Left ventricle myocardium inferior (tissue), 1 donor: ENCODE data around the gene MMD2. TPM values are rescaled to one million over a fixed set of nuclear protein-coding genes. Genes with fewer than 3 reads are reported as not detected.

Experiments
- DNase-seq: peaks from one replicate; pipeline ENCODE4 v3.0.0-alpha.2; 2020
- H3K27ac ChIP-seq: fragments of 200-600 bp; replicated peaks from 2 replicates; pipeline ENCODE4 v1.8.0; 2021
- H3K27me3 ChIP-seq: fragments of 200-600 bp; 2 replicates; pipeline ENCODE4 v1.8.0; 2021; ENCODE audit warnings: low read depth
- H3K36me3 ChIP-seq: fragments of 200-600 bp; 2 replicates; pipeline ENCODE4 v1.8.0; 2021
- H3K4me1 ChIP-seq: fragments of 200-600 bp; 2 replicates; pipeline ENCODE4 v1.8.0; 2021
- H3K4me3 ChIP-seq: fragments of 200-600 bp; 2 replicates; pipeline ENCODE4 v1.8.0; 2021; ENCODE audit warnings: mild to moderate bottlenecking, moderate library complexity
- H3K9me3 ChIP-seq: fragments of 200-600 bp; replicated peaks from 2 replicates; pipeline ENCODE4 v1.8.0; 2021
- CTCF ChIP-seq: fragments of 200-600 bp; IDR thresholded peaks from 2 replicates; pipeline ENCODE4 v1.8.0; 2021; ENCODE audit warnings: antibody characterized with exemption, mild to moderate bottlenecking, borderline replicate concordance
- intact Hi-C: fragments of 100-400 bp; cut with micrococcal nuclease; formaldehyde crosslinking; loops from one replicate; pipeline ENCODE4 v1.11.0; 2022
- long read RNA-seq: library from polyadenylated mRNA; unstranded; transcript quantifications from one replicate; pipeline ENCODE4 v2.0.0, GENCODE V29; 2021
- total RNA-seq: library from RNA; stranded (reverse); fragmentation: NEBNext Ultra II Directional; extraction: Animal tissue kit (Norgen Biotek cat#: 25700); gene quantifications from one replicate; pipeline ENCODE4 v1.2.1, GENCODE V29; 2021
- donor health status: DM: no; HTN: yes; CAD: no; lungs with severe emphysema.

Gene MMD2
- total RNA-seq, result not detected
- long read RNA-seq, result 0 reads

GRCh38 chr7:4958477-4959301, at the start of gene MMD2:
MMD2 (minus strand) TSS chr7:4959187; CDS start chr7:4959017, 170 bp downstream.
- peaks cover 11% of the 10 kb centered on the region for H3K4me1 ChIP-seq
- H3K4me3 ChIP-seq, result peak within 1 kb of the TSS; percentile 61
- DNase-seq, result no peak
- intact Hi-C loops, result no loop called here
- H3K9me3 ChIP-seq, result no peaks in the 10 kb centered on the region
- no peaks in the 10 kb centered on the region for H3K36me3 ChIP-seq
- no peak within 1 kb of the TSS for H3K27ac ChIP-seq
- peaks cover 97% of the 10 kb centered on the region for H3K27me3 ChIP-seq
- TF ChIP-seq CTCF, result no peak

GRCh38 chr7:5005066-5005465, 46.1 kb upstream of the MMD2 start:
- TF ChIP-seq CTCF, result no peak
- no peak overlapping the region for H3K4me3 ChIP-seq
- intact Hi-C loops, result no loop called here
- no peaks in the 10 kb centered on the region for H3K4me1 ChIP-seq
- peaks cover 31% of the 10 kb centered on the region for H3K36me3 ChIP-seq
- H3K27ac ChIP-seq, result no peak overlapping the region
- H3K9me3 ChIP-seq, result no peaks in the 10 kb centered on the region
- no peak for DNase-seq
- H3K27me3 ChIP-seq, result no peaks in the 10 kb centered on the region

GRCh38 chr7:5001911-5002310, 42.9 kb upstream of the MMD2 start:
- Histone ChIP-seq H3K27ac (no peak overlapping the region), H3K4me1 (no peaks in the 10 kb centered on the region), H3K27me3 (no peaks in the 10 kb centered on the region), H3K9me3 (no peaks in the 10 kb centered on the region), H3K4me3 (no peak overlapping the region), H3K36me3 (peaks cover 33% of the 10 kb centered on the region)
- TF ChIP-seq CTCF, result no peak
- intact Hi-C loops, result no loop called here
- no peak for DNase-seq

- H3K36me3 ChIP-seq, result peaks cover 38% of the 10 kb centered on the region
- DNase-seq, result no peak
- intact Hi-C loops, result no loop called here
- H3K4me1 ChIP-seq, result no peaks in the 10 kb centered on the region
- no peak overlapping the region for H3K27ac ChIP-seq
- no peak for TF ChIP-seq CTCF
- no peak overlapping the region for H3K4me3 ChIP-seq
- no peaks in the 10 kb centered on the region for H3K9me3 ChIP-seq
- H3K27me3 ChIP-seq, result no peaks in the 10 kb centered on the region
Observed at GRCh38 chr7:5001003-5001402, 42.0 kb upstream of the MMD2 start.

GRCh38 chr7:4999369-4999950, 40.5 kb upstream of the MMD2 start:
- H3K9me3 ChIP-seq, result no peaks in the 10 kb centered on the region
- no peak overlapping the region for H3K4me3 ChIP-seq
- no peak for TF ChIP-seq CTCF
- intact Hi-C loops, result no loop called here
- no peaks in the 10 kb centered on the region for H3K4me1 ChIP-seq
- peaks cover 48% of the 10 kb centered on the region for H3K36me3 ChIP-seq
- H3K27me3 ChIP-seq, result no peaks in the 10 kb centered on the region
- no peak for DNase-seq
- no peak overlapping the region for H3K27ac ChIP-seq
